Measurements from ENCODE around the gene SLC24A3.
"Not testable (repeated sequence)": the region's sequence is repeated elsewhere in the genome, so short reads cannot be mapped to it uniquely, and the experiment has no call there.

The SLC24A3 gene

DNA sequence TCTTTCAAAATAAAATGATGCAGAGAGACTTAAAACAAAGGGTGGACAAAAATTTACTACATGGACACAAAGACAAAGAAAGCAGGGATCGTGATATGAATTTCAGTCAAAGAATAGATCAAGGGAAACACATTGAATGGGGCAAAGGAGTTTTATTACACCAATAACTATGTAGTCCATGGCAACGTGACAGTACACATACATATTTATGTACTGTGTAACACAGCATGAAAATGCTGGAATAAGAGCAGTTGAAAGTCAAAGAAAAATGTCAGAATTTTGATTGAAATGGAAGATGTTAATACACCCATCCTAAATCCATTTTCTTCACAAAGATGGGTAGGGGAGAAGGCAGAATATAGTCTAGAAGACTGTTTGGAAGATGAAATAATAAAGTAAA is 536.2 kb downstream of the SLC24A3 start:
- Mint-ChIP-seq H3K4me1 (peaks cover 23% of the 10 kb centered on the region), H3K36me3 (ENCODE audit: low read depth) (peaks cover 4% of the 10 kb centered on the region), H3K9me3 (peaks cover 26% of the 10 kb centered on the region), H3K4me3 (no peak overlapping the region), H3K27me3 (ENCODE audit: low read depth, poor library complexity) (no peaks in the 10 kb centered on the region), H3K27ac (no peak overlapping the region)
- no peak for TF ChIP-seq CTCF (IDR thresholded peaks at IDR 0.05)
- DNase-seq: no peak

DNA sequence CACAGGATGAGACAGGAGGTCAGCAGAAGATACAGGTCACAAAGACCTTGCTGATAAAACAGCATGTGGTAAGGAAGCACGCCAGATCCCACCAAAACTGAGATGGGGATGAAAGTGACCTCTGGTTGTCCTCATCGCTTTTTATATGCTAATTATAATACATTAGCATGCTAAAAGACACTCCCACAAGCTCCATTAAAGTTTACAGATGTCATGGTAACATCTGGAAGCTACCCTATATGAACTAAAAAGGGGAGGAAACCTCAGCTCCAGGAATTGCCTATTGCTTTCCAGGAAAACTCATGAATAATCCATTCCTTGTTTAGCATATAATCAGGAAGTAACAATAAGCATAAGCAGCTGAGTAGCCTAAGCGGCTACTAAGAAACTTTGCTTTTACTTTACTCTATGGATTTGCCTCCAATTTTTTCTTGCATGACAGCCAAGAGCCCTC is 537.2 kb downstream of the SLC24A3 start:
- no peak overlapping the region for H3K27ac Mint-ChIP-seq
- H3K27me3 Mint-ChIP-seq (ENCODE audit: low read depth, poor library complexity): no peaks in the 10 kb centered on the region
- peaks cover 1% of the 10 kb centered on the region for H3K36me3 Mint-ChIP-seq (ENCODE audit: low read depth)
- H3K4me3 Mint-ChIP-seq: no peak overlapping the region
- peaks cover 32% of the 10 kb centered on the region for H3K4me1 Mint-ChIP-seq
- no peak for TF ChIP-seq CTCF (IDR thresholded peaks at IDR 0.05)
- no peak for DNase-seq
- H3K9me3 Mint-ChIP-seq: peaks cover 19% of the 10 kb centered on the region

GRCh38 chr20:19750101-19750606 is 537.7 kb downstream of the SLC24A3 start:
- TF ChIP-seq CTCF (IDR thresholded peaks at IDR 0.05): no peak
- no peak for DNase-seq
- H3K4me1 Mint-ChIP-seq: peaks cover 33% of the 10 kb centered on the region
- peaks cover 14% of the 10 kb centered on the region for H3K9me3 Mint-ChIP-seq
- peak overlapping the region; percentile 40 for H3K27ac Mint-ChIP-seq
- H3K36me3 Mint-ChIP-seq (ENCODE audit: low read depth): no peaks in the 10 kb centered on the region
- no peaks in the 10 kb centered on the region for H3K27me3 Mint-ChIP-seq (ENCODE audit: low read depth, poor library complexity)
- no peak overlapping the region for H3K4me3 Mint-ChIP-seq

DNA sequence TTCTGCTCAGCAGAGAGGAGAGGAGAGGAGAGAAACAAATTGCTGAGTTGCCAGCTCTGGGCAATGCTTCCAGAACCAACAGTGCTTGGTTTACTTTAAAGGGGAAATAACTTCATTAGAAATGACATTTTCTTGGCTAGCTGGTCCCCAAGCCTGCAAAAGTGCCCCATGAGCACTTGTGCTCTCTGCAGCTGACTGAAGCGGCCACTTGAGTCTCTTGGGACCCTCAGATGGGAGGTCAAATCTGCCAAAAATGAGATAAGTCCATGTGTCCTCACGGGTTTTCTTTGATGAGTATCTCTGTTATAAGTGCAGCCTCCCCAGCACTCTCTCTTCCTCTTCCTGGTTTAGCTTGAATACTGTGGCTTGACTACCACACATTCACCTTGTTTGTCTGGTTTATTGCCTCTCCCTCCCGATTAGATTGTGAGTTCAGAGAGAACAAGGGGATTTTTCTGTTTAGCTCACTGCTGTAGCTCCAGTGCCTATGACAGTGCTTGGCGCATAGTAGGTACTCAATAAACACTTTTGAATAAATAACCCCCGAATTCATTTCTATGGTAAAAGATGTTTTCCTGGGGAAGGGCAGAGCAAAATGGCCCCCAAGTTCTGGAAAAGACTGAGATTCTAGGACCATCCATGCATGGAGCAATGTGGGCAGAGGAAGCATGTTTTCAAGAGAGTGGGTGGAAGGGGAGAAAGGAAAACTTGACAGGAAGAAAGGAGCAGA is 538.6 kb downstream of the SLC24A3 start:
- H3K4me1 Mint-ChIP-seq: peaks cover 36% of the 10 kb centered on the region
- no peak for DNase-seq
- TF ChIP-seq CTCF (IDR thresholded peaks at IDR 0.05): no peak
- H3K27ac Mint-ChIP-seq: peak overlapping the region; percentile 73
- peaks cover under 1% of the 10 kb centered on the region for H3K27me3 Mint-ChIP-seq (ENCODE audit: low read depth, poor library complexity)
- no peak overlapping the region for H3K4me3 Mint-ChIP-seq
- no peaks in the 10 kb centered on the region for H3K36me3 Mint-ChIP-seq (ENCODE audit: low read depth)
- H3K9me3 Mint-ChIP-seq: peaks cover 5% of the 10 kb centered on the region

DNA sequence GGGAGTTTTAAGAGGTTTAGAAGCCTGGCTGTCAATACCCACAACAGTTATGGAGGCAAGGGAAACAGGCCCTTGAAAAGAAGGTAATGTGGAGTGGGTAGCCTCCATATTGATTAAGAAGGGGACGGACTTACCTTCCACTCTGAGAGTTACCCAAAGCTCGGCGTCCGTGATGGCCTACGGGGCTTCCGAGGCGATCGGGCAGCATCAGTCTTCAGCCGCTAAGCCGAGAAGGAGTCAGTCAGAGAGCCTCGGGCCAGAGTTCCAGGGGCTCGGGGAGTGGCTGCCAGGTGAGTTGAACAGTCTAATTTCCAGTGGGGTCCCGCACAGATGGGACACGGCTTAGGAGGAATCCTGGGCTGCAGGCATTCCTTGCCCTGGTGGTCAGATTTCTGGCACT is 541.8 kb downstream of the SLC24A3 start:
- not testable (repeated sequence) for H3K27ac Mint-ChIP-seq; H3K27me3 Mint-ChIP-seq (ENCODE audit: low read depth, poor library complexity); H3K9me3 Mint-ChIP-seq; DNase-seq; H3K36me3 Mint-ChIP-seq (ENCODE audit: low read depth); H3K4me3 Mint-ChIP-seq
- peaks cover 53% of the 10 kb centered on the region for H3K4me1 Mint-ChIP-seq

GRCh38 chr20:19756761-19757486 is 544.5 kb downstream of the SLC24A3 start:
- H3K27me3 Mint-ChIP-seq (ENCODE audit: low read depth, poor library complexity): peaks cover 5% of the 10 kb centered on the region
- DNase-seq: no peak
- H3K36me3 Mint-ChIP-seq (ENCODE audit: low read depth): peaks cover 4% of the 10 kb centered on the region
- H3K9me3 Mint-ChIP-seq: no peaks in the 10 kb centered on the region
- H3K4me1 Mint-ChIP-seq: peaks cover 62% of the 10 kb centered on the region
- peak overlapping the region; percentile 90 for H3K4me3 Mint-ChIP-seq
- TF ChIP-seq CTCF (IDR thresholded peaks at IDR 0.05): no peak
- peak overlapping the region; percentile 95 for H3K27ac Mint-ChIP-seq
